Left ventricle myocardium inferior (tissue), 1 donor: ENCODE results near the gene HNMT. TPM values are rescaled to one million over a fixed set of nuclear protein-coding genes. Genes with fewer than 3 reads are reported as not detected.
A peak's percentile ranks its signal among the peaks of the same experiment; 100 is the strongest.
"Not testable (repeated sequence)": the region's sequence is repeated elsewhere in the genome, so short reads cannot be mapped to it uniquely, and the experiment has no call there.

Source experiments
- DNase-seq: peaks from one replicate; pipeline ENCODE4 v3.0.0-alpha.2; 2020
- H3K27ac ChIP-seq: fragments of 200-600 bp; replicated peaks from 2 replicates; pipeline ENCODE4 v1.8.0; 2021
- H3K27me3 ChIP-seq: fragments of 200-600 bp; 2 replicates; pipeline ENCODE4 v1.8.0; 2021; ENCODE audit warnings: low read depth
- H3K36me3 ChIP-seq: fragments of 200-600 bp; 2 replicates; pipeline ENCODE4 v1.8.0; 2021
- H3K4me1 ChIP-seq: fragments of 200-600 bp; 2 replicates; pipeline ENCODE4 v1.8.0; 2021
- H3K4me3 ChIP-seq: fragments of 200-600 bp; 2 replicates; pipeline ENCODE4 v1.8.0; 2021; ENCODE audit warnings: mild to moderate bottlenecking, moderate library complexity
- H3K9me3 ChIP-seq: fragments of 200-600 bp; replicated peaks from 2 replicates; pipeline ENCODE4 v1.8.0; 2021
- intact Hi-C: fragments of 100-400 bp; cut with micrococcal nuclease; formaldehyde crosslinking; loops from one replicate; pipeline ENCODE4 v1.11.0; 2022
- total RNA-seq: library from RNA; stranded (reverse); fragmentation: NEBNext Ultra II Directional; extraction: Animal tissue kit (Norgen Biotek cat#: 25700); gene quantifications from one replicate; pipeline ENCODE4 v1.2.1, GENCODE V29; 2021
- TF ChIP-seq, protein P1 (sequence below): fragments of 200-600 bp; IDR thresholded peaks from 2 replicates; pipeline ENCODE4 v1.8.0; 2021; ENCODE audit warnings: antibody characterized with exemption, mild to moderate bottlenecking, borderline replicate concordance
- donor health status: DM: no; HTN: yes; CAD: no; lungs with severe emphysema.

HNMT gene
- total RNA-seq, 1 donor from 2014 or later = 11.7 TPM

DNA sequence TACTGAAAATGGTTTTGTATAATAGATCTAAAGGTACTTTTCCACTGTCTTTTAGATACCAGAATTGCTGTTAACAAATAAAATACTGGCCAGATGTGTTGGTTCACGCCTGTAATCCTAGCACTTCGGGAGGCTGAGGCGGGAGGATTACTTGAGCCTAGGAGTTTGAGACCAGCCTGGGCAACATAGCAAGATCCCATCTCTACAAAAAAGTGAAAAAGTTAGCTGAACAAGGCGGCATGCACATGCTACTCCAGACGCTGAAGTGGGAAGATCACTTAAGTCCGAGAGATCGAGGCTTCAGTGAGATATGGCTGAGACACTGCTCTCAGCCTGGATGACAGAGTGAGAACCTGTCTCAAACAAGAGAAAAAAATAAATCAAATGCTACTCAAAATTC lies 2.8 kb downstream of the HNMT start:
- H3K9me3 ChIP-seq = no peaks in the 10 kb centered on the region
- peaks cover 42% of the 10 kb centered on the region for H3K4me1 ChIP-seq
- TF ChIP-seq, protein P1, sequence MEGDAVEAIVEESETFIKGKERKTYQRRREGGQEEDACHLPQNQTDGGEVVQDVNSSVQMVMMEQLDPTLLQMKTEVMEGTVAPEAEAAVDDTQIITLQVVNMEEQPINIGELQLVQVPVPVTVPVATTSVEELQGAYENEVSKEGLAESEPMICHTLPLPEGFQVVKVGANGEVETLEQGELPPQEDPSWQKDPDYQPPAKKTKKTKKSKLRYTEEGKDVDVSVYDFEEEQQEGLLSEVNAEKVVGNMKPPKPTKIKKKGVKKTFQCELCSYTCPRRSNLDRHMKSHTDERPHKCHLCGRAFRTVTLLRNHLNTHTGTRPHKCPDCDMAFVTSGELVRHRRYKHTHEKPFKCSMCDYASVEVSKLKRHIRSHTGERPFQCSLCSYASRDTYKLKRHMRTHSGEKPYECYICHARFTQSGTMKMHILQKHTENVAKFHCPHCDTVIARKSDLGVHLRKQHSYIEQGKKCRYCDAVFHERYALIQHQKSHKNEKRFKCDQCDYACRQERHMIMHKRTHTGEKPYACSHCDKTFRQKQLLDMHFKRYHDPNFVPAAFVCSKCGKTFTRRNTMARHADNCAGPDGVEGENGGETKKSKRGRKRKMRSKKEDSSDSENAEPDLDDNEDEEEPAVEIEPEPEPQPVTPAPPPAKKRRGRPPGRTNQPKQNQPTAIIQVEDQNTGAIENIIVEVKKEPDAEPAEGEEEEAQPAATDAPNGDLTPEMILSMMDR = no peak
- no peaks in the 10 kb centered on the region for H3K36me3 ChIP-seq
- peak overlapping the region; percentile 66 for H3K4me3 ChIP-seq
- no peaks in the 10 kb centered on the region for H3K27me3 ChIP-seq
- intact Hi-C loops = no loop called here
- H3K27ac ChIP-seq = no peak overlapping the region
- DNase-seq = no peak

DNA sequence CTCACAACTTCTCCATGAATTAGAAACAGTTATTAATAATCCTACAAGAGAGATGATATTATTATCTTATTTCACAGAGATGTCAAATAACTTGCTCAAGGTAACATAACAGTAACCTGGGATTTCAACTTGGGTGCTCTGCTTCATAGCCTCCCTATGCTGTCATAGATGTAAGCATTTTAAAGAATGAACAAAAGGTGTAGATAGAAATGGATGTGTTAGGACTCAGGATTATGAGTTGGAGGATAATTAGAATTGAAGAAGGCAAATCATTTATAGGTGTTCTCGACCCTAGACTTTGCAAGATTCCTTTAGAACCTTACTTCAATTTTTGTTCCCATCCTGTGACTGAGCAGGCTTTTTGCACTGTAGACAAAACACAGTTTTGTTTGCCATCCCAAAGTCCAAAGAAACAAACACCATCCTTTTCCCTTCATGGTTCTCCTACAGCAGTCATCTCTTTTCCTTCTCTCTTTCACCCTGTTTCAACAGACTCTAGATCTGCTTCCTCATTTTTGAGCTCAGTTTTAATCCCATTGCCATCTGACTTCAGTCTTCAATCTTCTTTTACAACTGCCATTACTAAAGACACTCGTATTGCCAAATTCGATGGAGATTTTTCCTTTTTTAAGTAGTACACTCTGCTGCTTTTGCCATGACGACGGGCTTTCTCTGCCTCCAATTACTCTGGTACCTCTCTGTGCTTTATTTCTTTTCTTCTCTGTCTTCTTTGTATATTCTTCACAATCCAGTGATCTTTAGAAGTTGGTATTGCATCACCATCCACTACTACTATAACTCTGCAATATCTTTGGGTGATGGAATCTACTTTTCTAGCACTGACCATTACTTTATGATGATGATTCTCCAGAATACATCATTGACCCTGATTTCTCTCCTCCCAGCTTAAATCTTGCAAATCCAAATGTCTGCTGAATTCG lies 4.5 kb downstream of the HNMT start:
- Histone ChIP-seq H3K4me3 (no peak overlapping the region), H3K9me3 (no peaks in the 10 kb centered on the region), H3K4me1 (peaks cover 35% of the 10 kb centered on the region), H3K36me3 (no peaks in the 10 kb centered on the region), H3K27me3 (no peaks in the 10 kb centered on the region), H3K27ac (peak overlapping the region; percentile 58)
- TF ChIP-seq, protein P1 = no peak
- intact Hi-C loops = no loop called here
- DNase-seq = no peak

DNA sequence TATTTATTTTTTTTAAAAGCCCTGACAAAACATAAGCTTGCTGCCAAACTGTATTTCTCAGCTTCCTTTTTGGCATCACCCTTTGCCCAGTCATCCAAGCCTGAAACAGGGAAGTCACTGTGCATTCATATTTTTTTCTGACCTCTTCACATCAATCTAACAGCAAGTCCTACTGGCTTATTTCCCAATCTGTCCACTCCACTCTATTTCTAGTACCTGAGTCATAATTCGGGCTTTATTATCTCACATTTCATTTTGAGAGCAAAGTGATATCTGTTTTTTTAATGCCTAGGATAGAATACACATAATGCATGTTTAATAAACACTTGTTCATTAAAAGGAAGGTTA lies 5.1 kb downstream of the HNMT start:
- intact Hi-C loops = no loop called here
- Histone ChIP-seq H3K27ac (peak overlapping the region; percentile 58), H3K9me3 (no peaks in the 10 kb centered on the region), H3K36me3 (no peaks in the 10 kb centered on the region), H3K27me3 (no peaks in the 10 kb centered on the region), H3K4me1 (peaks cover 29% of the 10 kb centered on the region), H3K4me3 (no peak overlapping the region)
- no peak for DNase-seq
- TF ChIP-seq, protein P1 = no peak

DNA sequence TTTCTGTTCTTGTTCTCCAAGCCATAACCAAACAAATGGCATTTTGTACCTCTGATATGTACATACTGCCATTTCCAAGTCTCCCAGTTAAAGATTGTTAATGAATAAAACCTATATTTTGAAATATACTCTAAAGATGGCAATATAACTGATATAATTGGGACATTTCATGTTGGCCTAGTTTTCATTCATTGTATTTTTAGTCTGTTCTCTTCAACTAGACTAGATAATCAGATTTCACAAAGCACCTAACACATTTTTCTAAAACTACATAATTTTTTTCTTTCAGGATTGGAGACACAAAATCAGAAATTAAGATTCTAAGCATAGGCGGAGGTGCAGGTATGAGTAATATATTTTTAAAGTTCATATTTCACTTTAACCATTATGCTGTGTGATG lies 5.6 kb downstream of the HNMT start:
- Histone ChIP-seq H3K9me3 (no peaks in the 10 kb centered on the region), H3K4me3 (no peak overlapping the region), H3K27me3 (no peaks in the 10 kb centered on the region), H3K36me3 (no peaks in the 10 kb centered on the region), H3K27ac (peak overlapping the region; percentile 58), H3K4me1 (peaks cover 24% of the 10 kb centered on the region)
- no peak for DNase-seq
- intact Hi-C loops = no loop called here
- TF ChIP-seq, protein P1 = no peak

DNA sequence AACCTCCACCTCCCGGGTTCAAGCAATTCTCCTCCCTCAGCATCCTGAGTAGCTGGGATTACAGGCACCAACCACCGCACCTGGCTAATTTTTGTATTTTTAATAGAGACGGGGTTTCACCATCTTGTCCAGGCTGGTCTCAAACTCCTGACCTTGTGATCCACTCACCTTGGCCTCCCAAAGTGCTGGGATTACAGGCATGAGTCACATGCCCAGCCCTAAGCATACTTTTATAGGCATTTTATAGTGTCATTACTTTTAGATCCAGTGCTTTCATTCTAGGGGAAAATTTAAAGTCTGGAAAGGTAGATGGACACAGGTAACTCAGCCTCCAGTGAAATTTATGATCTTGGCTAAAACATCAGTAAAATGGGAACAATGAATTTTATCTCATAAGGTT lies 7.0 kb downstream of the HNMT start:
- H3K4me3 ChIP-seq, intact Hi-C loops, DNase-seq, H3K27ac ChIP-seq, H3K27me3 ChIP-seq, H3K36me3 ChIP-seq, H3K9me3 ChIP-seq: not testable (repeated sequence)
- peaks cover 21% of the 10 kb centered on the region for H3K4me1 ChIP-seq

DNA sequence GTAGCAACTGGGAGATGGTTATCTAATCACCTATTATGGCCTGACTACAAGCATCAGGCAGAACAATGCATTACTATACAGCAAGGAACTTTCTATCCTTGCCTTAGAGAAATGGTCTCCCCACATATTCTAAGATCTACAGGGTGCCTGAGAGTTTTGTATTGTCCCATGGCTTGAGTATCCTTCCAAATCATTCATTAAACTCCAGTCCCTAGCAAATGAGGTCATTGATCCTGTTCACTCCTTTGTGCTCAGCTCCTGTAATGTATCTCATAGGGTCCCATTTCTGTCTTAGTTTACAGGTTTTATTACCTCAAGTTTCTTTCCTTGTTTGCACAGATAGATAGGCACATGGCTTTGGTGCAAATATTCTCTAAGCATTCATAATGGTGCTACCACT lies 9.0 kb downstream of the HNMT start:
- TF ChIP-seq, protein P1 = no peak
- Histone ChIP-seq H3K4me1 (peaks cover 21% of the 10 kb centered on the region), H3K36me3 (no peaks in the 10 kb centered on the region), H3K9me3 (no peaks in the 10 kb centered on the region), H3K27ac (no peak overlapping the region), H3K27me3 (no peaks in the 10 kb centered on the region), H3K4me3 (no peak overlapping the region)
- intact Hi-C loops = no loop called here
- no peak for DNase-seq
